Osteoblast (primary cell): ENCODE results near the gene ZMPSTE24. TPM values are rescaled to one million over a fixed set of nuclear protein-coding genes. Genes with fewer than 3 reads are reported as not detected.
"Not testable (repeated sequence)": the region's sequence is repeated elsewhere in the genome, so short reads cannot be mapped to it uniquely, and the experiment has no call there.

Experiments used
- DNase-seq: peaks from one replicate; pipeline ENCODE4 v3.0.0; 2011; ENCODE audit warnings: low spot score, mixed read lengths; ENCODE audit not compliant: insufficient read length; ENCODE audit errors: missing footprints
- H2AFZ ChIP-seq: 2 replicates; pipeline ENCODE4 v1.6.0; 2011; ENCODE audit warnings: mild to moderate bottlenecking, low read length
- H3K27ac ChIP-seq: 2 replicates; pipeline ENCODE4 v1.5.1; 2011; ENCODE audit warnings: mild to moderate bottlenecking, low read depth, low read length, moderate library complexity
- H3K27me3 ChIP-seq: 2 replicates; pipeline ENCODE4 v1.6.0; 2012; ENCODE audit warnings: mild to moderate bottlenecking, control low read depth, inconsistent platforms, low read length, moderate library complexity; ENCODE audit not compliant: insufficient read depth
- H3K36me3 ChIP-seq: 2 replicates; pipeline ENCODE4 v1.5.1; 2011; ENCODE audit warnings: mild to moderate bottlenecking, low read length, control low read depth, moderate library complexity; ENCODE audit not compliant: insufficient read depth
- H3K4me1 ChIP-seq: 2 replicates; pipeline ENCODE4 v1.5.1; 2011; ENCODE audit warnings: mild to moderate bottlenecking, low read length, control low read depth, moderate library complexity; ENCODE audit not compliant: insufficient read depth
- H3K4me2 ChIP-seq: 2 replicates; pipeline ENCODE4 v1.6.0; 2011; ENCODE audit warnings: mild to moderate bottlenecking, low read length; ENCODE audit not compliant: insufficient read depth
- H3K4me3 ChIP-seq: fragments of 200-600 bp; sonication (generic); 3 replicates; pipeline ENCODE4 v1.5.1; 2012; ENCODE audit warnings: mild to moderate bottlenecking, low read length, inconsistent platforms; ENCODE audit not compliant: insufficient read depth
- H3K79me2 ChIP-seq: 2 replicates; pipeline ENCODE4 v1.6.0; 2012; ENCODE audit warnings: mild to moderate bottlenecking, low read length, control low read depth, inconsistent platforms; ENCODE audit not compliant: insufficient read depth
- H3K9me3 ChIP-seq: 2 replicates; pipeline ENCODE4 v1.5.1; 2011; ENCODE audit warnings: low read depth, low read length, control low read depth
- H4K20me1 ChIP-seq: 2 replicates; pipeline ENCODE4 v1.6.0; 2012; ENCODE audit warnings: mild to moderate bottlenecking, low read length, control low read depth; ENCODE audit not compliant: insufficient read depth
- CTCF ChIP-seq: IDR thresholded peaks from 2 replicates; pipeline ENCODE4 v1.5.1; 2011; ENCODE audit warnings: mild to moderate bottlenecking, low read depth, low read length, moderate library complexity; ENCODE audit errors: extremely low read depth
- total RNA-seq: library from RNA; depleted of rRNA; stranded (reverse); fragments of >200 nt; gene quantifications from 2 replicates; pipeline ENCODE4 v1.2.3, GENCODE V29; 2012

ZMPSTE24 gene
- total RNA-seq, 1 donor = 72.4 TPM

GRCh38 chr1:40341491-40342380 is 83.7 kb downstream of the ZMPSTE24 start:
- Histone ChIP-seq H3K4me1 (peaks cover 3% of the 10 kb centered on the region), H4K20me1 (no peaks in the 10 kb centered on the region), H3K36me3 (no peaks in the 10 kb centered on the region), H3K27me3 (peaks cover 4% of the 10 kb centered on the region), H3K27ac (no peak overlapping the region), H2AFZ (no peak overlapping the region), H3K4me3 (no peak overlapping the region), H3K79me2 (no peaks in the 10 kb centered on the region), H3K9me3 (no peaks in the 10 kb centered on the region), H3K4me2 (no peak overlapping the region)
- DNase-seq = no peak
- TF ChIP-seq CTCF = no peak

GRCh38 chr1:40342381-40342717 is 84.3 kb downstream of the ZMPSTE24 start:
- H2AFZ ChIP-seq, H3K36me3 ChIP-seq: not testable (repeated sequence)

More at GRCh38 chr1:40342381-40342717, 84.3 kb downstream of the ZMPSTE24 start:
- DNase-seq, H3K79me2 ChIP-seq, H4K20me1 ChIP-seq, H3K4me1 ChIP-seq, H3K4me2 ChIP-seq, H3K27ac ChIP-seq, H3K27me3 ChIP-seq, H3K9me3 ChIP-seq, H3K4me3 ChIP-seq: not testable (repeated sequence)

Other genes with a start within 250 kb of the ZMPSTE24 start
- 384 and 390 TPM in 2 replicates for gene CAP1, start 217.5 kb upstream of the ZMPSTE24 start, total RNA-seq
- 40.9 and 43.3 TPM in 2 replicates for gene PPT1, start 161.0 kb upstream of the ZMPSTE24 start, total RNA-seq
- 26.2 and 29.7 TPM in 2 replicates for gene RLF, start 96.8 kb upstream of the ZMPSTE24 start, total RNA-seq
- not detected in 2 replicates for gene TMCO2, start 10.3 kb upstream of the ZMPSTE24 start, total RNA-seq
- 0.36 and 0.88 TPM in 2 replicates for gene COL9A2, start 59.0 kb downstream of the ZMPSTE24 start, total RNA-seq
- gene SMAP2, start 115.5 kb downstream of the ZMPSTE24 start, total RNA-seq = 14.1 and 20.3 TPM in 2 replicates
- 4.7 and 5.6 TPM in 2 replicates for gene ZFP69B, start 192.2 kb downstream of the ZMPSTE24 start, total RNA-seq
- gene ZFP69, start 219.1 kb downstream of the ZMPSTE24 start, total RNA-seq = 3.6 and 4.4 TPM in 2 replicates